Measurements from ENCODE around the gene PPP2R5A. TPM values are rescaled to one million over a fixed set of nuclear protein-coding genes. Genes with fewer than 3 reads are reported as not detected.
A peak's percentile ranks its signal among the peaks of the same experiment; 100 is the strongest.

PPP2R5A gene
- polyA plus RNA-seq, 1 experiment: 31.5 TPM

GRCh38 chr1:212323066-212323465, 37.9 kb downstream of the PPP2R5A start:
- POLR2A ChIA-PET: no interaction called here
- CTCF ChIA-PET: no interaction called here
- Histone ChIP-seq H3K9me3 (ENCODE audit: control insufficient read depth, insufficient read depth, low read length) (no peaks in the 10 kb centered on the region), H3K27me3 (ENCODE audit: control insufficient read depth, insufficient read depth, low read length) (no peaks in the 10 kb centered on the region), H3K4me3 (ENCODE audit: low read depth, low read length) (no peak overlapping the region), H3K27ac (ENCODE audit: low read depth, low read length) (no peak overlapping the region)
- DNase-seq (ENCODE audit: low read depth, low spot score): no peak
- no peak for TF ChIP-seq CTCF (IDR thresholded peaks at IDR 0.05; ENCODE audit: low read depth, low read length)

GRCh38 chr1:212326541-212326940, 41.3 kb downstream of the PPP2R5A start:
- no peak overlapping the region for H3K4me3 ChIP-seq (ENCODE audit: low read depth, low read length)
- H3K27me3 ChIP-seq (ENCODE audit: control insufficient read depth, insufficient read depth, low read length): no peaks in the 10 kb centered on the region
- CTCF ChIA-PET: interaction anchor here (1.3 kb wide), 1 partner anchor 256 kb away, joined by 4 read pairs; no protein-coding TSS in a partner anchor
- no peak for DNase-seq (ENCODE audit: low read depth, low spot score)
- H3K9me3 ChIP-seq (ENCODE audit: control insufficient read depth, insufficient read depth, low read length): no peaks in the 10 kb centered on the region
- H3K27ac ChIP-seq (ENCODE audit: low read depth, low read length): no peak overlapping the region
- POLR2A ChIA-PET: no interaction called here
- TF ChIP-seq CTCF (IDR thresholded peaks at IDR 0.05; ENCODE audit: low read depth, low read length): no peak

GRCh38 chr1:212328248-212328647, 43.0 kb downstream of the PPP2R5A start:
- Histone ChIP-seq H3K4me3 (ENCODE audit: low read depth, low read length) (no peak overlapping the region), H3K27ac (ENCODE audit: low read depth, low read length) (no peak overlapping the region), H3K27me3 (ENCODE audit: control insufficient read depth, insufficient read depth, low read length) (no peaks in the 10 kb centered on the region), H3K9me3 (ENCODE audit: control insufficient read depth, insufficient read depth, low read length) (no peaks in the 10 kb centered on the region)
- no peak for TF ChIP-seq CTCF (IDR thresholded peaks at IDR 0.05; ENCODE audit: low read depth, low read length)
- ChIA-PET CTCF (interaction anchor here (0.6 to 2.3 kb wide), 3 partner anchors 40 to 293 kb away, joined by 3 to 16 read pairs (median 4); partner anchors contain the start of genes DTL and INTS7), POLR2A (no interaction called here)
- peak; percentile 30 for DNase-seq (ENCODE audit: low read depth, low spot score)

GRCh38 chr1:212329105-212329504, 43.9 kb downstream of the PPP2R5A start:
- DNase-seq (ENCODE audit: low read depth, low spot score): no peak
- H3K9me3 ChIP-seq (ENCODE audit: control insufficient read depth, insufficient read depth, low read length): no peaks in the 10 kb centered on the region
- ChIA-PET CTCF (interaction anchor here (1.0 to 2.3 kb wide), 2 partner anchors 39 to 258 kb away, joined by 3 to 16 read pairs; no protein-coding TSS in a partner anchor), POLR2A (no interaction called here)
- H3K4me3 ChIP-seq (ENCODE audit: low read depth, low read length): no peak overlapping the region
- no peak overlapping the region for H3K27ac ChIP-seq (ENCODE audit: low read depth, low read length)
- no peak for TF ChIP-seq CTCF (IDR thresholded peaks at IDR 0.05; ENCODE audit: low read depth, low read length)
- H3K27me3 ChIP-seq (ENCODE audit: control insufficient read depth, insufficient read depth, low read length): no peaks in the 10 kb centered on the region

- Histone ChIP-seq H3K9me3 (ENCODE audit: control insufficient read depth, insufficient read depth, low read length) (no peaks in the 10 kb centered on the region), H3K27me3 (ENCODE audit: control insufficient read depth, insufficient read depth, low read length) (no peaks in the 10 kb centered on the region), H3K27ac (ENCODE audit: low read depth, low read length) (no peak overlapping the region), H3K4me3 (ENCODE audit: low read depth, low read length) (no peak overlapping the region)
- TF ChIP-seq CTCF (IDR thresholded peaks at IDR 0.05; ENCODE audit: low read depth, low read length): no peak
- POLR2A ChIA-PET: no interaction called here
- CTCF ChIA-PET: interaction anchor here (1.2 to 2.0 kb wide), 3 partner anchors 27 to 279 kb away, joined by 4 to 10 read pairs (median 6); no protein-coding TSS in a partner anchor
- DNase-seq (ENCODE audit: low read depth, low spot score): no peak
Observed at GRCh38 chr1:212341090-212341489, 55.9 kb downstream of the PPP2R5A start.

Measured in AG04450 (cell line).